ENCODE measurements around the gene TRIM63. TPM values are rescaled to one million over a fixed set of nuclear protein-coding genes. Genes with fewer than 3 reads are reported as not detected.

The TRIM63 gene
- total RNA-seq, 1 experiment from 2014 or later: not detected

GRCh38 chr1:26031196-26031595 is 36.2 kb downstream of the TRIM63 start:
- Mint-ChIP-seq H3K4me1 (peaks cover 8 to 12% of the 10 kb centered on the region in 2 experiments), H3K27me3 (ENCODE audit: low read depth) (peaks cover 39% of the 10 kb centered on the region), H3K27ac (no peak overlapping the region), H3K36me3 (ENCODE audit: insufficient read depth in 1 of 3, low read depth in 3 of 3) (no peaks in the 10 kb centered on the region), H3K9me3 (no peaks in the 10 kb centered on the region), H3K4me3 (no peak overlapping the region)
- Histone ChIP-seq H2BK15ac (ENCODE audit: low read depth, low read length) (no peak overlapping the region), H3K4me1 (ENCODE audit: insufficient read depth, low read length) (no peaks in the 10 kb centered on the region; the same call in 1 of the 2 replicates), H3K23me2 (ENCODE audit: insufficient read length, low read depth, low read length, poor library complexity, severe bottlenecking) (peaks cover 11% of the 10 kb centered on the region), H2BK12ac (ENCODE audit: insufficient read length, low read depth, low read length) (no peak overlapping the region), H4K5ac (ENCODE audit: insufficient read length, low read depth, low read length) (no peak overlapping the region), H3K4ac (ENCODE audit: low read depth, low read length) (no peak overlapping the region), H3K18ac (ENCODE audit: insufficient read length, low read depth, low read length) (no peak overlapping the region), H2BK5ac (ENCODE audit: insufficient read length, low read length) (no peak overlapping the region), H3K27ac (ENCODE audit: insufficient read length, low read depth, low read length) (no peak overlapping the region), H2AK5ac (ENCODE audit: insufficient read length, low read length) (no peak overlapping the region), H3K79me2 (ENCODE audit: insufficient read depth, low read length) (no peaks in the 10 kb centered on the region), H4K91ac (ENCODE audit: insufficient read length, low read depth, low read length) (no peak overlapping the region), H3T11ph (ENCODE audit: low read length) (no peak overlapping the region), H2BK120ac (ENCODE audit: low read depth, low read length, poor library complexity, severe bottlenecking) (no peak overlapping the region), H2AFZ (ENCODE audit: low read length) (no peak overlapping the region), H2BK20ac (ENCODE audit: low read depth, low read length, poor library complexity, severe bottlenecking) (no peak overlapping the region), H3K14ac (ENCODE audit: insufficient read depth, low read length) (no peak overlapping the region), H3K9ac (ENCODE audit: extremely low read depth, insufficient read length, low read length) (no peak overlapping the region), H3K27me3 (ENCODE audit: insufficient read depth, low read length) (peaks cover 4% of the 10 kb centered on the region; the same call in 1 of the 2 replicates), H3K9me3 (ENCODE audit: control insufficient read depth, low read depth, low read length) (no peaks in the 10 kb centered on the region), H3K4me2 (ENCODE audit: insufficient read depth, insufficient read length, low read length) (no peak overlapping the region), H3K56ac (ENCODE audit: insufficient read length, low read depth, low read length) (no peak overlapping the region), H4K8ac (replicated peaks; ENCODE audit: insufficient read length, low read depth, low read length) (no peak overlapping the region), H3K23ac (ENCODE audit: insufficient read length, low read depth, low read length) (no peak overlapping the region), H4K20me1 (ENCODE audit: control insufficient read depth, insufficient read depth, insufficient read length) (no peaks in the 10 kb centered on the region), H3K79me1 (ENCODE audit: insufficient read depth, low read depth, low read length, poor library complexity, severe bottlenecking) (no peaks in the 10 kb centered on the region)
- no CpG with 5 or more reads among the region's 4 CpGs for WGBS (ENCODE audit: extremely low coverage, insufficient read length, low lambda C conversion rate)
- no peak for TF ChIP-seq CTCF (conservative IDR thresholded peaks at IDR 0.05)
- DNase-seq: no peak
